NCI-H2029 (cell line): ENCODE data around the gene RPGRIP1L.
A peak's percentile ranks its signal among the peaks of the same experiment; 100 is the strongest.

Source experiments
- DNase-seq: peaks from one replicate; lab custom pipeline; 2025; lab: John Stamatoyannopoulos, UW

Gene RPGRIP1L

DNA sequence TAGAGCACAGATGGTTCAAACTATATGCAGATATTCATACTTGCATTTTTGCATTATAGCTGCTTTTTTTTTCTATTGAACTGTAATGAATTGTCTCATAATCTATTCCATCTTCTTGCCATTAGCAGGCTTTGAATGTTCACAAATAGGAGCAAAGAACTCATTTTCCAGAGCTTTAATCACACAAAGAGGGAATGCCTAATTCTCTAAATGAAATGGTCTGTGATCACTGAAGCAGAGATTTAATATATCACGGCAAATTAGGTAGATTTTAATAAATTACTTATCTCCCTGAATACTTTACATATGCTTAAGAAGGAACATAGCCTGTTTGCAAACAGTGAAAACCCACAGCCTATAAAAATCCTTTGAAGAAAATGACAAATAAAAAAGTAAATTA lies 103.0 kb downstream of the RPGRIP1L start:
- DNase-seq = no peak

DNA sequence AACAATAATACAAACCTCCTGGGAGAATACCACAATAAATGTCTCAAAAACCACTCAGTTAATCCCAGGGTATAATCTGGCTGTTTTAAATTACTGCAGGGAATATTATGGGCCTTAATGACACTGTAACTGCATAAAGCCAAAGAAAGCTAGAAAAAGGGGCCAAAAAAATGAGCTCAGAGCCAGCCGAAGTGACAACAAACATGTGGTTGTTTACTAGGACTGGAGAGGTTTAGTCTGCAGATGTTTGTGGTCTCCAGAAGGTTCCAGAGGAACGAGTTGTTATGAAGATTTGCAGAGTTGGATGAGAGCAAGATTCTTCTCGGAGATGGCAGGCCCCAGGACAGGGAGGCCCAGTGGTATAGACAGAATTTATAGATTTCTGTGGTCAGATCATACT lies 103.5 kb downstream of the RPGRIP1L start:
- no peak for DNase-seq

DNA sequence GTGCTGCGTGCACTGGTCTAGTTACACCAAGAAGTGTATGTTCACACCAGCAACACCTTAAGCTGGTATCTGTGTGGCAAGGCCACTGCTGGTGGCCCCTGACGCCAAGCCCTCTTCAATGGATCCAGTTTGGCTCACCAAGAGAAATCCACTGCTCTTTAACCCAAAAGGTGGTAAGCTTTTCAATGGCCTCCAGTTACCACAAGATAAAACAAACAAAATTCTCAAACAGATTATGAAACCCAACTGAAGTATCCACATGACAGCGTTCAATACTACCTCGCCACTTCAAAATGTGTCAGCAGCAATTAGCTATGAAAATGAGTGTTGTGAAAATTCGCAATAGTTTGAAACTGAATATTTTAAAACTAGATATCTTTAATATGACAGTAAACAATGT lies 104.1 kb downstream of the RPGRIP1L start:
- DNase-seq = no peak

DNA sequence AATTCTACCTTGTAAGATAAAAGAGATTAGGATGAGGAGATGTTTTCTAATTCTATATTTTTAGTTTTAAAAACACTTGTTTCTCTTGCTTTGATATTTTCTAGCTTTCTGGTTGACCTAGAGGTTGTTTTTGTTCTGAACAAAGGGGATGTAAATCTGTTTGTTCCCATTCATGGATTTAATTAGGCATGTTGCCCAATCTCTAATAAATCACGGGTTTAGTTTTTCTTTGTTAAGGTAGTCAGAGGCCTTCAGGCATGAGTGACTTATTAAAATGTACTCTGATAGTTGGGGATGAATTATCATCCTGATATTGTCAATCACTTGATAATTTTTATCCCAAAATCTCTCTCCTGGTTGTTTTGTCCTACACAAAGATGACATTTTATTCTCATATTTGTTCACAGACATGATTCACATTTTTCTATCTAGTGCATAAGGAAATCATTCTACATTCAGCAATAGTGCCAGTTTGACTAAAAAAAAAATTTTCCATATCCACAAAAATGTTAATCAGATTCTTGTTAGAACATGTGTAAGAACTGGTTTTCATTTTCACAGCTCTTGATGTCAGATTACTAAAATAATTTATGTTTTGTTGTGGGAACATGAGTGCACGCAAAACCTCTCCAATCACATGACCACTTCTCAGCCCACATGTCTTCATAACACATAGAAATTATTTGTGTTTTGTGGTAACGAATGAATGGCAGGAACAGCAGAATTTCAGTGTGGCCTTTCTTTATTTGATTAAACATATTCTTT lies 105.0 kb downstream of the RPGRIP1L start:
- DNase-seq = no peak

DNA sequence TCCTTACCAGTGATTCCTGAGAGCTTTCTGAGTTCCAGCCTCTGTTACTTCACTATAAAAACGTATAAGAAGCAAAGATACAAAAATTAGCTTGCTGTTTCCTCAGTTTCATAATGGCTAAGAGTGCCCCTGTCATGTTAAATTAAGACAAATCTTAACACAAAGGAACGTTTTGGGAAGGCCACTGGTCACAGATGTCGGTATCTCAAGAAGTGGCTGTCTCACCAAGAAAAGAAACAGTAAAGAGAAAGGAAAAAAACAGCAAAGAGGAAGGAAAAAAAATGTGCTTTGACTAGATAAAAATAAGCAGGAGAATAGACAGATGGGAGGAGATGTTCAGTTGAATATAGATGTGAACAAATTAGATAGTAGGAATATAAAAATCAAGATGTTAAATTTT lies 105.9 kb downstream of the RPGRIP1L start:
- DNase-seq = no peak

DNA sequence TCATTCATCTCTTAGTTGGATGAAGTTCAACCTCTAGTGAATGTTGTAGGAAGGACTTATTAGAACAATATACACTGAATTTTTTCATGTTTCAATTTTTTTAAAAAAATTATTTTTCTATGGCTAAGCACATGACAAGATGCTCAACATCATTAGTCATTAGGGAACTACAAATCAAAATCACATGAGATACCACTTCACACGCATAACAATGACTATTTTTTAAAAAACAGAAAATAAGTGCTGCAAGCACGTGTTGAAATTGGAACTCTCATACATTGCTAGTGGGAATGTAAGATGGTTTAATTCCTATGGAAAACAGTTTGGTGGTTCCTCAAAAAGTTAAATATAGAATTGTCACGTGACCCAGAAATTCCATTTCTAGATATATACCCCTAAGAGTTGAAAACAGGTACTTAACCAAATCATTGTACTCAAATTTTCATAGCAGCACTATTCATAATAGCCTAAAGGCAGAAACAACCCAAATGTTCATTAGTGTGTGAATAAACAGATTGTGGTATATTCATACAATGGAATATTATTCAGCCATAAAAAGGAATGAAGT lies 115.5 kb downstream of the RPGRIP1L start:
- DNase-seq = no peak

DNA sequence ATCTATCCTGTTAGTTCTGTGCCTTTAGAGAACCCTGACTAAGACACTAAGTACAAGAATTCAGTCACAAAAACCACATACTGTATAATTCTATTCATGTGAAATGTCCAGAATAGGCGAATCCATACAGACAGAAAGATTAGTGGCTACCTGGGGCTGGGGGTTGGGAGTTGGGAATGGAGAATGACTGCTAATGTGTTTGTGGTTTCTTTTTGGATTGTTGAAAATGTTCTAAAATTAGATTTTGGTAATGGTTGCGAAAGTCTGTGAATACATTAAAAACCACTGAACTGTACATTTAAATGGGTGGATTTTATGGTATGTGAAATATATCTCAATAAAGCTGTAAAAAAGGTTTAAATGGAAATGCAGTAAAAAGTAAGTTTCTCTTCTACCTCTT lies 120.3 kb downstream of the RPGRIP1L start:
- DNase-seq = no peak

DNA sequence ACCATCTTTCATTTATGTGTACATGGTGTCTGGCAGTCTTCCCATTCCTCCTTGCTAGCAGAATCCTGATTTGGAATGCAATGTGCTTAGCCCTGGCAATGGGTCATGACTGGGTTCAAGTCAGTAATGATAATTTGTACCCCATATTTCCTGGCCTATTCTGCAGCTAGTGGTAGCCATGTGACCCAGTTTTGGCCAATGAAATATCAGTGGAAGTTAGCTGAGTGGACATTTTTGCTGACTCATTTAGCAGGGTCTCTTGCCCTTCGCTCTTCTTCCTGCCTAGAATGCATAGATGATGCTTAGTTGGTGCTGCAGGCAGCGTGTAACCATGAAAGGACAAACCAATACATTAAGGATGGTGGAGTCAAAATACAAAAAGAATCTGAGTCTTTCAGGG lies 121.9 kb downstream of the RPGRIP1L start:
- DNase-seq = no peak

DNA sequence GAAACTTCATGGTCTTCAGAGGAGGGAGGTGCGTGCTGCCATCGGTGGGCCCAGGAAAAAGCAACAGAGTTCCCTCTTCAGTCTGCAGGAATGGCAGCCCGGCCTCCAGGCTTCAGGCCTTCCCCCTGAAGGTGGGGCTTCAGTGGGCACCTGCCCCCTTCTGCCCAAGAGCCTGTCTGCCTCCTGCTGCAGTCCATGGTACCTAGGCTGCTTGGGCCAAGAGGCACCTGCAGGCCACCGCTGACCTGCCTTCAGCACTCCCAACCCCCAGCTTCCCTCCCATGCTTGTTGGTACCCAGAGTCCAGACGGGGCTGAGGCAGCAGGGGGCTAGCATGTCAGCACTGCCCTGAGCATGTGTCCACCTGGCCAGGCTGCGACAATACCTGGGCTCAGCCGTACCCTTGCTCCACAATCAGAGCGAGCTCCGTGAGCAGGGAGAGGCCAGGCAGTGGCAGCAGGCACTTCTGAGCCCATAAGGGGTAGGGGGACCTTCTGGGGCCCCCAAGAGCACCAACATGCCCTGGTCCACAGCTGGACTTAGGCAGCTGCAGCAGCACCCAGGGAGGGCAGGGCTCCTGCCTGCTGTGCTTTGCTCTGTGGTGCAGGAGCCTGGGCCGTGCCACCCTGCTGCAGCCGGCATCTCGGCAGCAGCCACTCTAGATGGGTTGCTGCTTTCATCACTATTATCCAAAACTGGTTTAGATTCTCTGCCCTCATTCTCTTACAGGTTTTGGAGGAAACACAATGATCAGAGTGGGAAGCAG lies 123.4 kb downstream of the RPGRIP1L start:
- no peak for DNase-seq

DNA sequence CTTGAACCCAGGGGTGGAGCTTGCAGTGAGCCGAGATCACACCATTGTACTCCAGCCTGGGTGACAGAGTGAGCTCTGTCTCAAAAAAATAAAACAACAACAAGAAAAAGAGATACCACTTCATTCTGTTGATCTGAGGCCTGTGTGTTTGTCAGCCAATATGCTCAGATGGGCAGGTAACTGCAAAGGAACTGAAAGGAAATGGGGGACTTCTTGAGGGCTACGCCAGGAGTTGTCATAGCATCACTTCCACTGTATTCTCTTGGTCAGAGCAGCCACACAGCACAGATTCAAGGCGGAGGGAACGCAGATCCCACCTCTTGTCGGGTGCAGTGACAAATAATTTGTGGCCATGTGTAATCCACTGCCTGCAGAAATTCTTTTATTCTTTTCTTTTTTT lies 126.8 kb downstream of the RPGRIP1L start:
- DNase-seq = no peak

DNA sequence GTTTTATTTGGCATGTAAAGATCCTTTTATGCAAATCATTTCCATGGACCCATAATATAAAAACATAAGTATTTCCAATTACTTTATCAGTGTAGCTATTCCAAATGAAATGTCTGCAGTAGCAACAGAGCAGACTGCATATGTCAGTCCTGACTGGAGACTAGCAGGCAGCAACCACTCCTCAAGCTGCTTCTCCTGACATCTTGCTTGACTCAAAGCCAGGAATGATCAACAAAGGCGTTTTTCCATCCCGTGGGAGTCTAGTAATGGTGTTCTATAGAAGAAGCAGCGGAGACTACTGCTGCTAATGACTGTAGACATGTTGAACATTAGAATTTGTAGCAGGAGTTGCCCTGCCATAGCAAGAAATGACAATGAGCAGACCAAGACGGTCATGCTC lies 127.4 kb downstream of the RPGRIP1L start:
- no peak for DNase-seq

DNA sequence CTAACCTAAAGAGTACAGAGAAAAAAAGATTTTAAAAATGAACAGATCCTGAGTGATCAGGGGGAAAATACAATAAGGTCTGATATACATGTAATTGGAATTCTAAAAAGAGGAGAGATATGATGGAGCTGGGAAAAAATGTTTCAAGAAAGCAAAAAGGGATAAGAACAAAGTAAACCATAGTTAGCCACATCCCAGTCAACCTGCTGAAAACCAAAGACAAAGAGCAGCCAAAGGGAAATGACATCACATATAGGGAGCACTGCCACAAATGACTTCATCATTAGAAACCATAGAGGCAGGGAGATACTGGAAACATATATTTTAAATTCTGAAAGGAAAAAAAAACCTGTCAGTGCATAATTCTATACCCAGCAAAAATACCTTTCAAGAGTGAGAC lies 131.9 kb downstream of the RPGRIP1L start:
- no peak for DNase-seq

DNA sequence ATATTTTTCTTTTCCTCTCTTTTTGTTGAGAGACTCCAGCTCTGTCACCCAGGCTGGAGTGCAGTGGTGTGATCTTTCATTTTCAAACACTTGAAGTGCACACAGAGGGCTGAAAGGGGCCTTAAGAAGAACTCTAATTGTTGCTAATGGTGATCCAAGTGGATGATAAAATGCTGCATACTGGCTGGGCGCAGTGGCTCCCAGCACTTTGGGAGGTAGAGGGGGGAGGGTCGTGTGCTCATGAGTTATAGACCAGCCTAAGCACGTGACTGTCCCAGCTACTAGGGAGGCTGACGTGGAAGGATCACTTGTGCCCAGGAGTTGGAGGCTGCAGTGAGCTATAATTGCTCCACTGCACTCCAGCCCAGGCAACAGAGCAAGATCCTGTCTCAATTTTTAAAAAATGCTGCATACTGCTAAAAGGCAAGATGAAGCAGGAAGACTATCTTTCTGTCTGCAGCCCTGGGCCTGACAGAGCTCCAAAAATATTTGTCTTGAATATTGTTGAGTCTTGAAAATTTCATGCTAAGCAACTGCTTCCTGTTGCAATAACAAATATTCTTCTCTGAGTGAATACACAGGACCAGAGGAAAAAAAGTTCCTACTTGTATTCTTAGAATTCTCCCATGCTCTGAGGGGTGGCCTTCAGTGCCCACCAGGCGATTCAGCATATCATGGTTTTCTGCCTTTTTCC lies 137.0 kb downstream of the RPGRIP1L start:
- no peak for DNase-seq

DNA sequence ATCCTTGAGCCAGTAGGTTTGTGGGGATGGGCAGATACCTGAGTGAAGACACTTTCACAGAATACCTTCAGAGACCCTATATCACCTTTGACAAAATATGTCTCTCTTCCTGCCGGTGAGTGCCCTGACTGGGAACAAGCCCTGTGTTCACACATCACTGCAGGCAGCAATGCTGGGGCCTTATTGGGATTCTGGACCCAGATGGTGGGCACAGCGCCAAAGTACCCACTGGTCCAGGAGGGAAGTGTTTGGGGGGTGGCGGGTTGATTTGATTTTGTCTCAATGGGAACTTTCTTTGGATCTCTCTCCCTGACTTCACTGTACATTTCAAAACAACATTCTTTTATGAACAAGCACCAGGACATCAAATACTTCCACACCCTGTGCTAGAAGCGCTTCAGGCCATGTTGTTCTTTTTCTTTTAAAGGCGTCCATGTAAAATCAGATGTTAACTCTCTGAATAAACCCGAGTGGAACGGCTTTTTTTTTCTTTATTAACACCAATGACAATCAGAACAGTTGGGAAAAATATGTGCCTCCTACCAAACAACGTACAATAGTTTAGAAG lies 138.3 kb downstream of the RPGRIP1L start:
- DNase-seq = no peak

DNA sequence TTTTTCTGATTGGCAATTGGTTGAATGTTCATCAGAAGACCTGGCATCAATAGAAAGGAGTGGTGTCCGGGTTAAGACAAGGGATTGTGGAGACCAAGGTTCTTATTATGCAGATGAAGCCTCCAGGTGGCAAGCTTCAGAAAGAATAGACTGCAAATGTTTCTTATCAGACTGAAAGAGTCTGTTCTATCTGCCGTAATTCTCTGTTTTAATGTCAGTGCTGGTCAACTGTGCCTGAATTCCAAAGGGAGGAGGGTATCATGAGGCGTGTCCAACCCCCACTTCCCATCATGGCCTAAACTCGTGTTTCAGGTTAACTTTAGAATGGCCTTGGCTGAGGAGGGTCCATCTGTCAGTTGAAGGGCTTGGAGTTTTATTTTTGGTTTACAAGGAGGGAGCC lies 140.2 kb downstream of the RPGRIP1L start:
- no peak for DNase-seq

DNA sequence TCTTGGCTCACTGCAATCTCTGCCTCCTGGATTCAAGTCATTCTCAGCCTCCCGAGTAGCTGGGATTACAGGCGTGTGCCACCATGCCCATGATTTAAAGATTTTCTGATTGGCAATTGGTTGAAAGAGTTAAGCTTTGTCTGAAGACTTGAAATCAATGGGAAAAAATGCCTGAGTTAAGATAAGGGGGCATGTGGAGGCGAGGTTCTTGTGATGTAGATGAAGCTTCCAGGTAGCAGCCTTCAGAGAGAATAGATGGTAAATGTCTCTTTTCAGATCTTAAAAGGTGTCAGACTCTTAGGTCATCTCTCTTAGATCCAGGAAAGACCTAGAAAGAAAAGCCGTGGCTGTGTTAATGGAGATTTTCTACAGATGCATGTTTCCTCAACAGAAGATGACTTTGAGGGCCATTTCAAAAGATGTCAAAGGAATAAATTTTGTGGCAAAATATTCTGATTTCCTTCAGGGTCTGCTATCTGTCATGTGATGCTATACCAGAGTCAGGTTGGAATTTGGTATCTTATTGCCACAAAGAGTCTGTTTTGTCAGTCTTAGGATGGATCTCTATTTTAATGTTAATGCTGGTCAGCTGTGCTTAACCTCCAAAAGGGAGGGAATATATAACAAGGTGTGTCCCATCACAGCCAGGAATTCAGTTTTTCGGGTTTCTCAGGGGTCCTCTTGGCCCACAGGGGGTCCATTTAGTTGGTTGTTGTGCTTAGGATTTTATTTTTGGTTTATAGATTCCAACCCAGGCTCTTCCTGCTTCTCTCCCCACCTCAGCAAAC lies 142.4 kb downstream of the RPGRIP1L start:
- DNase-seq = no peak

DNA sequence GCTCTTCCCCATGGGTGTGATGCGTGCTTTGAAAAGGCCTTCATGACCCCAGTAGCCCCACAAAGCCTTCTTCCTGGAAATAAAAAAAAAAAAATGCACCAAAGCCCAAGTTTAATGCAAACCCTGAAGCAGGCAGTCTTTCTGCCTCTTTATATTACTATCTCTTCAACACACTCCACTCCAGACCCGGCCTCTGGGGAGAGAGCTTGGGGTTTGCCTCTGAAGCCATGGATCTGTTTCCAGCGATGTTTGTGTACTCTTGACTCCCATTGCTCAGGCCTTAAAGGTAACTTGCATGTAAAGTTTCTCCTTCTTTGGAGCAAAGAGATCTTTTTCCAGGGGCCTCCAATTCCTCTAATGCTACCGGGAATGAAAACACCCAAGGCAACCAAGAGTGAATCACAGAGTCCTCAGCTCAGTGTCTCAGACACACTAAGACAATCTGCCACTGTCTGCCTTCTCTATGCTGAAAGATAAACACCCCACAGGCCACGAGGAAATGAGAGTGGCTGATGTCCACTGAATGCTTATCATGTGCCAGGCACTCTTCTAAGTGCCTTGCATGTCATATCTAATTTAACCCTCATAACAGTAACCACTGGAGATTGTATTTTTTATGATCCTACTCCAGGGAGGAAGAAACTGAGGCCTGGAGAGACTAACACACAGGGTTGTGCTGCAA lies 144.2 kb downstream of the RPGRIP1L start:
- no peak for DNase-seq

DNA sequence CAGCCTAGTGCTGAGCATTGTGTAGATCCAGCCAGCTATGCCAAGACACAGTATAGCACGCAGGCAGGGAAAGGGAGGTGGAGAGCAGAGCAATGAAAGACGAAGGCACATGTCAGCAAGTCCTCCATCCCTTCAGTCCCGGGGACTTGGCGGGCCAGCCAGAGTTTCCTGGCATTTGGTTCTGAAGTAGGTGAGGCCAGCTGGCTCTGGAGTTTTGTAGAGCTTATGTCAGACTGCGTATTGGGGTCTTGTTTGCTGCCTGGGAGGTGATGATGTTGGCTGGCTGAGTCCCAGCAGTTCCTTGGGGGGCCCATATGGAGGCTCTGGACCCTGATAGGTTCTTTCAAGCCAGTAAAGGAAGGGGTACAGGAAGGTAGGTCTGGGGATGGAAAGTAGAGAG lies 144.9 kb downstream of the RPGRIP1L start:
- no peak for DNase-seq

DNA sequence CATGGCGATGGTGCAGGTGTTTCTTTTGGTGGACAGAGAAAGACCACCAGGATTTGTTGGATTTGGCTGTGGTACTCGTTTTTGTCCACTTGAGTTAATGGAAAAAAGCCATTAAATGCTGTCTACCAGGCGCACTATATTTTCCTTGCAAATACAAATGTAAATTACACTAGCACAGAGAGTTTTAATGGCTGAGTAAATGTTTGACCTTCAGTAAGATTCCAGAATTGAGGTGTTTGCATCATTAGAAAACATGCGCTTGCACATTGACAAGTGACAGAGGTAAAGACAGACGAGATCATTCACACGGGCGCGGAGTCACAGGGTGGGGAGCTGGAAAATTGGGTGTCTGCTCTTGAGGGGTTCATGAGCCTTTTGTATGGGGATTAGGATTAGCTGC lies 147.1 kb downstream of the RPGRIP1L start:
- no peak for DNase-seq

DNA sequence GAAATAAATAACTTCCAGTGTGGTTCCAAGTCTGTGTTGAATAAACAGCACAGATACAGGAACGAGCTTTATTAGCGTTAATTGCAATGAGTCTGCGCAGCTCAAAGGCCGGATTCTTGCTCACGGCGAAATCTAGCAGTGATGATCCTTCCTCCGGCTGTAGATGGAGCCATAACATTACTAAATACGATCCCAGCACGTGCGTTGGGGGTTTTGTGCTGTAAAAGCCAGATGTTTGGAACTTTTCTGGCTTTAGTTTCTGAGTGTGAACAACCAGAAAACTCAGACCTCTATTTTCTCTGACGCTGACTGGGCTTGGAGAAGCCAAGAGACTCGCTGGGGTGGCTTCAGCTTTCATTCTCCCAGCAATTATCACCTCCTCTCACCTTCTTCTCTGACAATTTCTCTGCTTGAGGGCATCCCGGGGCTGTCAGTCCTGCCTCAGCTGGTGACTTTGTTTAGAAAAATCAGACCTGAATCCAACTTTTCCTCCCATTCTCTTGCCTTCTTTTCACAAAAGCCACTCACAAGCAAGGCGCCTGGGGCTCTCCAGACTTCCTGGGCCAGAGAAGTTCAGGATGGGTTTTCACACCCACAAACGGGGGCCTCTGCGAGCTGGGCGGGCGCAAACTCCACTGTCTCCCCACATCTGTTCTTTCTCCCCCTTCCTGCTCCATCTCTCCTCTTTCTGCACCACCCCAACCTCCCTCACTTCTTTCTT lies 153.5 kb downstream of the RPGRIP1L start:
- peak; percentile 20 for DNase-seq
